WTC11 (cell line): ENCODE data around the gene SAT2. TPM values are rescaled to one million over a fixed set of nuclear protein-coding genes. Genes with fewer than 3 reads are reported as not detected.

Experiments
- ATAC-seq: fragments of 200-7000 bp; cut with Tn5 transposase; 2 replicates; pipeline ENCODE4 v1.10.0; 2021; ENCODE audit warnings: mild to moderate bottlenecking, moderate library complexity
- CTCF ChIA-PET: fragments of 300-600 bp; sonication (Branson Sonifier 250); formaldehyde crosslinking; loops from one replicate; lab custom pipeline; 2021; ENCODE audit warnings: antibody characterized with exemption; lab: Charles Lee
- POLR2A ChIA-PET: fragments of 350-600 bp; sonication (Branson Sonifier 250); formaldehyde crosslinking; loops from one replicate; lab custom pipeline; 2021; ENCODE audit warnings: antibody characterized with exemption; lab: Charles Lee
- DNase-seq: peaks from one replicate; pipeline ENCODE4 v3.0.0; 2021; ENCODE audit warnings: low spot score
- H3K27ac Mint-ChIP-seq: 2 replicates; pipeline ENCODE4 v1.8.0; 2021; ENCODE audit warnings: mixed read lengths
- H3K27me3 Mint-ChIP-seq: 2 replicates; pipeline ENCODE4 v1.8.0; 2021; ENCODE audit warnings: low read depth, mild to moderate bottlenecking, moderate library complexity, mixed read lengths
- H3K36me3 Mint-ChIP-seq: 2 replicates; pipeline ENCODE4 v1.8.0; 2021; ENCODE audit warnings: mixed read lengths
- H3K4me1 Mint-ChIP-seq: 2 replicates; pipeline ENCODE4 v1.8.0; 2022; ENCODE audit warnings: mixed read lengths
- H3K4me3 Mint-ChIP-seq: 2 replicates; pipeline ENCODE4 v1.8.0; 2021; ENCODE audit warnings: mild to moderate bottlenecking, moderate library complexity, mixed read lengths
- H3K9me3 Mint-ChIP-seq: 2 replicates; pipeline ENCODE4 v1.8.0; 2021; ENCODE audit warnings: mixed read lengths
- CBFB ChIP-seq: sonication (generic); formaldehyde crosslinking; IDR thresholded peaks from 2 replicates; pipeline ENCODE4 v1.8.1; 2022; ENCODE audit warnings: mild to moderate bottlenecking, low read depth, missing genetic modification reagents
- CREM ChIP-seq: sonication (generic); formaldehyde crosslinking; IDR thresholded peaks from 2 replicates; pipeline ENCODE4 v1.8.1; 2022; ENCODE audit warnings: mild to moderate bottlenecking, missing genetic modification reagents, moderate library complexity
- CTCF ChIP-seq: fragments of 200-600 bp; IDR thresholded peaks from 2 replicates; pipeline ENCODE4 v1.8.0; 2022; ENCODE audit warnings: antibody characterized with exemption
- ELF4 ChIP-seq: sonication (generic); formaldehyde crosslinking; IDR thresholded peaks from 2 replicates; pipeline ENCODE4 v1.8.1; 2022; ENCODE audit warnings: low read depth, mild to moderate bottlenecking, moderate library complexity, missing genetic modification reagents
- JAZF1 ChIP-seq: fragments of 250-450 bp; sonication (Bioruptor Pico); IDR thresholded peaks from 2 replicates; pipeline ENCODE4 v1.9.0; 2021; ENCODE audit warnings: moderate library complexity, mild to moderate bottlenecking, inconsistent platforms
- KAT7 ChIP-seq: sonication (generic); formaldehyde crosslinking; IDR thresholded peaks from 2 replicates; pipeline ENCODE4 v1.8.1; 2023; ENCODE audit warnings: missing genetic modification reagents, mild to moderate bottlenecking, borderline replicate concordance
- NFATC4 ChIP-seq: fragments of 250-450 bp; sonication (Bioruptor Pico); IDR thresholded peaks from 2 replicates; pipeline ENCODE4 v1.9.0; 2021; ENCODE audit warnings: mild to moderate bottlenecking
- PRDM15 ChIP-seq: sonication (generic); formaldehyde crosslinking; IDR thresholded peaks from 2 replicates; pipeline ENCODE4 v1.8.0; 2022; ENCODE audit warnings: missing genetic modification reagents
- SMAD3 ChIP-seq: sonication (generic); formaldehyde crosslinking; IDR thresholded peaks from 2 replicates; pipeline ENCODE4 v1.8.0; 2022; ENCODE audit warnings: missing genetic modification reagents, mild to moderate bottlenecking, borderline replicate concordance
- SP1 ChIP-seq: sonication (generic); formaldehyde crosslinking; conservative IDR thresholded peaks from 2 replicates; pipeline ENCODE4 v1.8.1; 2022; ENCODE audit warnings: missing genetic modification reagents
- ZNF232 ChIP-seq: sonication (generic); formaldehyde crosslinking; IDR thresholded peaks from 2 replicates; pipeline ENCODE4 v1.8.0; 2022; ENCODE audit warnings: mild to moderate bottlenecking, missing genetic modification reagents
- ZNF671 ChIP-seq: fragments of 250-450 bp; sonication (Bioruptor Pico); IDR thresholded peaks from 2 replicates; pipeline ENCODE4 v1.8.0; 2021; ENCODE audit warnings: mild to moderate bottlenecking
- total RNA-seq: library from RNA; stranded (reverse); gene quantifications from 3 replicates; pipeline ENCODE4 v1.2.3, GENCODE V29; 2021

SAT2 gene
- total RNA-seq, 1 experiment from 2014 or later: 75.8 TPM

GRCh38 chr17:7651665-7652387 lies 24.2 kb upstream of the SAT2 start:
- Mint-ChIP-seq H3K27me3 (peaks cover 53% of the 10 kb centered on the region), H3K27ac (no peak overlapping the region), H3K36me3 (peaks cover 25% of the 10 kb centered on the region), H3K4me3 (peak overlapping the region; percentile 71), H3K4me1 (peaks cover 45% of the 10 kb centered on the region), H3K9me3 (no peaks in the 10 kb centered on the region)
- TF ChIP-seq ZNF232 (no peak), KAT7 (CRISPR knock-in tag) (0 out of 2 replicates have a peak, but pooled peaks have one; percentile 53), JAZF1 (CRISPR knock-in tag) (no peak), CBFB (CRISPR knock-in tag) (no peak)
- ATAC-seq (no peak), DNase-seq (peak; percentile 43)
- ChIA-PET POLR2A (interaction anchor here (0.5 to 3.8 kb wide), 12 partner anchors 10 to 1243 kb away, joined by 3 to 80 read pairs (median 5); partner anchors contain the start of genes FXR2, MPDU1, SAT2 and SOX15), CTCF (interaction anchor here (1.0 to 7.5 kb wide), 9 partner anchors 15 to 91 kb away, joined by 3 to 88 read pairs (median 9); partner anchors contain the start of genes FXR2, TP53 and WRAP53)

- no peak for ATAC-seq
- peaks cover 39% of the 10 kb centered on the region for H3K4me1 Mint-ChIP-seq
- TF ChIP-seq ELF4 (0 out of 2 replicates have a peak, but pooled peaks have one; percentile 29), CREM (no peak)
- peak overlapping the region; percentile 83 for H3K4me3 Mint-ChIP-seq
- DNase-seq: no peak
- CTCF ChIA-PET: interaction anchor here (0.5 to 7.5 kb wide), 16 partner anchors 16 to 390 kb away, joined by 3 to 88 read pairs (median 8); partner anchors contain the start of genes FXR2, SAT2, SOX15 and TP53
- H3K36me3 Mint-ChIP-seq: peaks cover 19% of the 10 kb centered on the region
- H3K27ac Mint-ChIP-seq: no peak overlapping the region
- POLR2A ChIA-PET: interaction anchor here (0.9 to 3.8 kb wide), 17 partner anchors 9 to 77 kb away, joined by 3 to 80 read pairs (median 5); partner anchors contain the start of genes FXR2, MPDU1, SAT2 and SOX15
- H3K27me3 Mint-ChIP-seq: peaks cover 53% of the 10 kb centered on the region
- no peaks in the 10 kb centered on the region for H3K9me3 Mint-ChIP-seq
Measured at GRCh38 chr17:7651097-7651664, 23.6 kb upstream of the SAT2 start.

GRCh38 chr17:7650509-7651096 lies 23.0 kb upstream of the SAT2 start, which contains the start of gene ATP1B2:
Gene ATP1B2, plus strand, starts transcription at chr17:7650926. Its CDS starts 593 bp downstream, at chr17:7651519.
- H3K27me3 Mint-ChIP-seq: peaks cover 53% of the 10 kb centered on the region
- ATAC-seq (peak; percentile 97), DNase-seq (peak; percentile 96)
- H3K4me3 Mint-ChIP-seq: peak within 1 kb of the TSS; percentile 83
- H3K36me3 Mint-ChIP-seq: peaks cover 18% of the 10 kb centered on the region
- POLR2A ChIA-PET: interaction anchor here (0.6 to 3.8 kb wide), 24 partner anchors 9 to 1391 kb away, joined by 3 to 80 read pairs (median 4); partner anchors contain the start of genes CTC1, FXR2, MPDU1 and SAT2
- H3K9me3 Mint-ChIP-seq: no peaks in the 10 kb centered on the region
- H3K4me1 Mint-ChIP-seq: peaks cover 33% of the 10 kb centered on the region
- no peak for TF ChIP-seq SMAD3 (CRISPR knock-in tag)
- peak; percentile 49 for TF ChIP-seq SP1
- H3K27ac Mint-ChIP-seq: peak within 1 kb of the TSS; percentile 73
- CTCF ChIA-PET: interaction anchor here (0.5 to 7.5 kb wide), 20 partner anchors 16 to 1165 kb away, joined by 3 to 88 read pairs (median 4); partner anchors contain the start of genes FXR2, SAT2, SOX15 and TP53

- ATAC-seq (no peak), DNase-seq (no peak)
- H3K4me3 Mint-ChIP-seq: no peak overlapping the region
- no peak for TF ChIP-seq PRDM15
- TF ChIP-seq NFATC4 (CRISPR knock-in tag): no peak
- TF ChIP-seq ZNF671: no peak
- TF ChIP-seq CTCF: no peak
- TF ChIP-seq, all 79 proteins: peak for 0
- Mint-ChIP-seq H3K4me1 (peaks cover 14% of the 10 kb centered on the region), H3K36me3 (no peaks in the 10 kb centered on the region), H3K27ac (no peak overlapping the region), H3K27me3 (peaks cover 44% of the 10 kb centered on the region), H3K9me3 (no peaks in the 10 kb centered on the region)
- CTCF ChIA-PET: interaction anchor here (0.5 to 7.5 kb wide), 4 partner anchors 10 to 599 kb away, joined by 3 to 88 read pairs (median 4); partner anchors contain the start of gene TP53
- POLR2A ChIA-PET: interaction anchor here (0.7 to 0.9 kb wide), 2 partner anchors 39 to 269 kb away, joined by 3 read pairs; no protein-coding TSS in a partner anchor
Measured at GRCh38 chr17:7647018-7647417, 19.4 kb upstream of the SAT2 start.
